Kidney epithelial cell (primary cell): ENCODE results near the gene DPH1. TPM values are rescaled to one million over a fixed set of nuclear protein-coding genes. Genes with fewer than 3 reads are reported as not detected.

ENCODE experiments used
- DNase-seq: peaks from one replicate; pipeline ENCODE4 v3.0.0-alpha.2; 2010; ENCODE audit warnings: low read depth
- H3K27me3 ChIP-seq: 2 replicates; pipeline ENCODE4 v1.6.0; 2011; ENCODE audit warnings: low read length; ENCODE audit not compliant: control insufficient read depth, insufficient read depth
- H3K36me3 ChIP-seq: 2 replicates; pipeline ENCODE4 v1.5.1; 2011; ENCODE audit warnings: low read length; ENCODE audit not compliant: control insufficient read depth, insufficient read depth
- H3K4me3 ChIP-seq: 2 replicates; pipeline ENCODE4 v1.5.1; 2011; ENCODE audit warnings: low read depth, mild to moderate bottlenecking, control low read depth, low read length
- total RNA-seq: library from RNA; depleted of rRNA; stranded (reverse); fragments of >200 nt; gene quantifications from 2 replicates; pipeline ENCODE4 v1.2.3, GENCODE V29; 2015
- TF ChIP-seq, protein P1 (sequence below): IDR thresholded peaks from 2 replicates; pipeline ENCODE4 v1.5.1; 2011; ENCODE audit warnings: mild to moderate bottlenecking, moderate library complexity, low read length, control low read depth, inconsistent platforms; ENCODE audit not compliant: insufficient read depth, poor library complexity, severe bottlenecking

Gene DPH1
- total RNA-seq, 1 donor from 2014 or later: 29.5 TPM

DNA sequence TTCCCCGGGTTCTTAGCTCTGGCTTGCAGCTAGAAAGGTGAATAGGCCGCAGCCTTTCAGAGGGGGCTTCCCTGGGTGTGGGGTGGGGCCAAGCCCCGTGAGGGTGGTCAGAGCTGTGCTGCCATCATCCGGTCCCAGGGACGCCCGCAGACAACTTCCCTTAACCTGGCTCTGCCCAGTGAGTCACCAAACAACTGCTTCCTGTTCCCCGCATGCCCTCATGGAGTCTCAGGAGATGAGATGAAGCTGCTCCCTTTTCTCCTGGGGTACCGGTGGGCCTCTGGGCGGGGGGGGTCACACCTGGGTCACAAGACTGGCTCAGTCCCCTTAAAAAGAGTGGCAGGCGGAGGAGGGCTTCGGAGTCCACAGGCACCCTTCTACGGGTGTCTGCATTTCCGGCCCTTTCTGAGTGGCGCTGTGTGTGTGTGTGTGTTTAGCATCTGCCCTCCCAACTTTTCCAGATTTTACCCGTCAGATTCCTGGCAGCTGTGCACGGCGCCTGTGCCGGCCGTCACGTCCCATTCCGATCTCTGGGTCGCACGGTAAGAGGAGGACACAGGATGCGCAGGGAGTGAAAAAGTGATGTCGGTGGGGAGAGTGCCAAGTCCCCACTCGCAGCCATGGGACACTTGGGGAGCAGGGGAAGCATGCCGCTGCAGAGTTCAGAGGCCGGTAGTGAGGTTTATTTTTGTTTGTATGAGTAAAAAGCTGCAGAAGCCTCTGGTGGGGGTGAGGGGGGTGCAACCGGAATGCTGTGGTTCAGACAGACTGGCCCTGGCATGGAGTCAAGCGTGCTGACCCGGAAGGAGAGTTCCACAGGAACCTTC is 41.7 kb downstream of the DPH1 start:
- DNase-seq: no peak
- H3K27me3 ChIP-seq: no peaks in the 10 kb centered on the region
- H3K36me3 ChIP-seq: no peaks in the 10 kb centered on the region
- no peak overlapping the region for H3K4me3 ChIP-seq
- TF ChIP-seq, protein P1, sequence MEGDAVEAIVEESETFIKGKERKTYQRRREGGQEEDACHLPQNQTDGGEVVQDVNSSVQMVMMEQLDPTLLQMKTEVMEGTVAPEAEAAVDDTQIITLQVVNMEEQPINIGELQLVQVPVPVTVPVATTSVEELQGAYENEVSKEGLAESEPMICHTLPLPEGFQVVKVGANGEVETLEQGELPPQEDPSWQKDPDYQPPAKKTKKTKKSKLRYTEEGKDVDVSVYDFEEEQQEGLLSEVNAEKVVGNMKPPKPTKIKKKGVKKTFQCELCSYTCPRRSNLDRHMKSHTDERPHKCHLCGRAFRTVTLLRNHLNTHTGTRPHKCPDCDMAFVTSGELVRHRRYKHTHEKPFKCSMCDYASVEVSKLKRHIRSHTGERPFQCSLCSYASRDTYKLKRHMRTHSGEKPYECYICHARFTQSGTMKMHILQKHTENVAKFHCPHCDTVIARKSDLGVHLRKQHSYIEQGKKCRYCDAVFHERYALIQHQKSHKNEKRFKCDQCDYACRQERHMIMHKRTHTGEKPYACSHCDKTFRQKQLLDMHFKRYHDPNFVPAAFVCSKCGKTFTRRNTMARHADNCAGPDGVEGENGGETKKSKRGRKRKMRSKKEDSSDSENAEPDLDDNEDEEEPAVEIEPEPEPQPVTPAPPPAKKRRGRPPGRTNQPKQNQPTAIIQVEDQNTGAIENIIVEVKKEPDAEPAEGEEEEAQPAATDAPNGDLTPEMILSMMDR: no peak

DNA sequence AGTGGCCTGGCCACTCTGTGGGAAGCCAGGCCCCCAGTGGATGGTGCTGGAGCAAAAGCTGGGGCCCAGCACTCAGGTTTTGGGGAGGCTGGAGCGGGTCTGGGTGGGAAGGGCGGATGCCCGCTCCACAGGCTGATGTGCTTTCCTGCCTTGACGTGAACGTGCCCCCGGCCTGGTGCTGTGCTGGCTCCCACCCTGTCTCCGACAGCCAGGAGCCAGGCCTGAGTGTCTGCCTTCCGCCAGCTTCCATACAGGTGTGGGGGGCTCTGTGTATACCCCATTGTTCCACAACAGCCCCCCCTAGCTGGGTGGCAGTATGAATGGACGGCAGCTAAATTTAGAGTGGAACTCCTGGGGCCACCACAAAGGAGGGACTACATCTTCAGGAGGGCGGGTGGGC is 45.0 kb downstream of the DPH1 start:
- Histone ChIP-seq H3K36me3 (no peaks in the 10 kb centered on the region), H3K4me3 (no peak overlapping the region), H3K27me3 (no peaks in the 10 kb centered on the region)
- TF ChIP-seq, protein P1: no peak
- DNase-seq: no peak

DNA sequence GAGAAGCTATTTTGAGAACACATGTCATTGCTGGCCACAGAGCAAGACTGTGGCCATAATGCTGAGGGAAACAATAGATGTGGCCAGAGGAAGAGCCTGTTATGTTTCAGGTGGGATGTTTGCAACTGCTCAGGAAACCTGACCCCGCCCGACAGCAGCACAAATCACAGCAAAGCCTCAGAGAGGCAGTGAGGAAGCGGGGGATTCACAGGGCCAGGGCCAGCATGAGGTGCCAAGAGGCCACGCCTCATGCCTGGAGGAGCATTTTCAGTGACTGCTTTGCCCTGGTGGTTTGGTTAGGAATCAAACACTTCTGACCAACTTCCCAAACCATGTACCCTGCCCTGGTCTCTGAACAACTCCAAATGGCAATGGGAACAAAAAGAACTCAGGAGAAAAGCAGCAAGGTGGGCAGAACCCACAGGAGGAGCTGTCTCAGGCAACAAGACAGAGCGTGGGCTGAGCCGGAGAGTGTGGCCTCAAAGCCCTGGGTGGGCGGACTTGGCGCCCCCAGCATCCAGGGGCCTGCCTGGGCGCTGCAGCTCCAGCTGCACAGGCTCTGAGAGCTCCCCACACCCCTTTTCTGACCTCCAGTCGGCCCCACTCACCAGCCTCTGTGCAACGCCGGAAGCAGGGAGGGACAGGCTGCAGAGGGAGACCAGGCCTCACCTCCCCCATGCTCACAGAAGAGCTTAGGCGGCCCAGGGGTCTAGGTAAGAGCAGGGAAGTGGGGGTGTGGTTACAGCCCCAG is 45.6 kb downstream of the DPH1 start:
- H3K27me3 ChIP-seq: no peaks in the 10 kb centered on the region
- no peak overlapping the region for H3K4me3 ChIP-seq
- TF ChIP-seq, protein P1: no peak
- DNase-seq: no peak
- H3K36me3 ChIP-seq: no peaks in the 10 kb centered on the region

DNA sequence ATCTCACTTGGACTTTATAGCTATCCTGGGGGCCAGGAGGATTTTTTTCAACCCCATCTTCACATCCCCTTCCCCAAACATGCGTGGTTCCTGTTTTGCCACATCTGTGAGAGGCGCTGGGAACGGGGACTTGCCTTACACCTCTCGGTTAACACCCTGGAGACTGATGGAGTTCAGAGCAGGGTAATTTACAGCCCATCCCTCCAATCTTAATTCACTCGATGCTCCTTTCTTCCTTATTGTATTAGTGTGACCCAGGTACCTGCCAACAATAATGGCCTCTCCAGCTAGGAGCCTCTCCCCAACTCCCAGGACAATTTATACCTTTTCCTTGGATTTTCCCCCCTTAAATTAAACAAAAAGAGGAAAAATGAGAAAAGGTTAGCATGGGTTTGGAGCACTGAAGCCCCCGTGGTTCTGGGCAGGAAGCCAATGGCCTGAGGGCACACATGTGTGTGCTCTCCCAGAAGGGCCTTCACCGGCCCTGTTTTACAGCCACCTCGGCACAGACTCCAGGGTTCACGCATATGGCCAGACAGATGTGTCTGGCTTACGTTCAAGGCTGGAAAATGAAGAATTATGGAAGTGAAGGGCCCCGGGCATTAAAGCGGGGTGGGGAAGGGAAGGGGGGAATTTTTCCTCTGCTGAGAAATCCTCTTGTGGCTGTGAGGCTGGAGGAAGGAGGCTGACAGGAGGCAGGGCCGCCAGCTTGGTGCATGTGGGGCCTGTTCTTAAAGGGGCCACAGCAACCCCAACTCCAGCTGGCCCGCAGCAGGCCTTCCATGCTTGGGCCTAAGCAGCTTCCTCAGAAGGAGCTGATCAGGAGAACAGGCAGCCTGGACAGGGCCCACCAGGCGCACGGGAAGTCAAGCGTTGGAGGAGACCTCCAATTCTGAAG is 46.4 kb downstream of the DPH1 start:
- H3K36me3 ChIP-seq: peaks cover 1% of the 10 kb centered on the region
- no peaks in the 10 kb centered on the region for H3K27me3 ChIP-seq
- no peak overlapping the region for H3K4me3 ChIP-seq
- DNase-seq: no peak
- TF ChIP-seq, protein P1: no peak

DNA sequence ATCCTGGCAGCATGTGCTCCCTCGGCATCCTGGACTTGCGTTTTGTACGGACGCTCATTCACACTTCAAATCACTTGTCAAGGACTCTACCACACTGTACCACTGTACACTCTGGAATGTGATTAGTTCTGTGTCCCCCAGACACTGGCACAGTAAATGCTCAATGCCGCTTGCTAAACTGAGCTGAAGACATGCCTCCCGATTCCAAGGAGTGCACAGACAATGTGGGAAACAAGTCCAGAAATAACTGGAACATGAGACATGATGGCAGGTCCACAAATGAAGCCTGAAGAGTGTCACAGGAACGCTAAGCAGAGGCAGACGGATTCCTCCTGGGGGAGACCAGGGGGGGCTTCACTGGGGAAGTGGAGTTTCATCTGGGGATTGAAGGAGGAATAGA is 47.1 kb downstream of the DPH1 start:
- H3K36me3 ChIP-seq: peaks cover 1% of the 10 kb centered on the region
- no peak overlapping the region for H3K4me3 ChIP-seq
- TF ChIP-seq, protein P1: no peak
- no peaks in the 10 kb centered on the region for H3K27me3 ChIP-seq
- no peak for DNase-seq
